NCI-H460 (cell line): ENCODE data around the gene NAA50. TPM values are rescaled to one million over a fixed set of nuclear protein-coding genes. Genes with fewer than 3 reads are reported as not detected.

ENCODE experiments used
- DNase-seq: peaks from one replicate; pipeline ENCODE4 v3.0.0-alpha.2; 2016; ENCODE audit warnings: low read depth; ENCODE audit errors: extremely low read depth
- total RNA-seq: library from RNA; depleted of rRNA; stranded (reverse); fragments of >200 nt; shearing (Covaris generic); gene quantifications from 2 replicates; pipeline ENCODE4 v1.2.3, GENCODE V29; 2014; rRNA removed

Gene NAA50
- total RNA-seq, 1 experiment from 2014 or later: 183 TPM

DNA sequence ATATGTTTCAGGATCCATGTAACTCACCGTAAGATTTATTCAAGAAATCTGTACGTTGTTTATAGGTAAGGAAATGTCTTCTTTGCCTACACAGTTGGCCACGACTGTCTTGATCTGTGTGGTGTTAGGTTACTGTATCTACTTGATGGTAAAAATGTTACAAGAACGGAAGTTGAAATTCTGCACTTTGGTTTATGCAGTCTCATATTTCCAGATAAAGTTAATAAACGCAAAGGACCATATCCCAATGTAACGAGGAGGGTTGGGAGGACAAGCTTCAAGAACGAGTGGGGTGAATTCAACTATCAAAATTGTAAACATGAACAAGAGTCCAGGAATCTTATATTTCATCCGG, 50.6 kb downstream of the NAA50 start:
- DNase-seq: no peak

GRCh38 chr3:113690482-113690881, 55.6 kb downstream of the NAA50 start:
- DNase-seq: no peak

GRCh38 chr3:113685956-113686721, 59.9 kb downstream of the NAA50 start:
- no peak for DNase-seq

GRCh38 chr3:113685124-113685523, 60.9 kb downstream of the NAA50 start:
- no peak for DNase-seq

DNA sequence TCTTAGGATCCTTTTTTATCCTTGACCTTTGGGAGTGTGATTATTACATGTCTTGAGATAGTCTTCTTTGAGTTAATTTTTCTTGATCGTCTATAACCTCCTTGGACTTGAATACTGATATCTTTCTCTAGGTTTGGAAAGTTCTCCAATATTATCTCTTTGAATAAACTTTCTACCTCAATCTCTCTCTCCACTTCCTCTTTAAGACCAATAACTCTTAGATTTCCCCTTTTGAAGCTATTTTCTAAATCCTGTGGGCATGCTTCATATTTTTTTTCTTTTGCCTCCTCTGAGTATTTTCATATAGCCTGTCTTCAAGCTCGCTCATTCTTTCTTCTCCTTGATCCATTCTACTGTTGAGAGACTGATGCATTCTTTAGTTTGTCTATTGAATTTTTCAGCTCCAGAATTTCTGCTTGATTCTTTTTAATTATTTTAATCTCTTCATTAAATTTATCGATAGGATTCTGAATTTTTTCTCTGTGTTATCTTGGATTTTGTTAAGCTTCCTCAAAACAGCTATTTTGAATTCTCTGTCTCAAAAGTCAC, 61.7 kb downstream of the NAA50 start:
- DNase-seq: no peak

DNA sequence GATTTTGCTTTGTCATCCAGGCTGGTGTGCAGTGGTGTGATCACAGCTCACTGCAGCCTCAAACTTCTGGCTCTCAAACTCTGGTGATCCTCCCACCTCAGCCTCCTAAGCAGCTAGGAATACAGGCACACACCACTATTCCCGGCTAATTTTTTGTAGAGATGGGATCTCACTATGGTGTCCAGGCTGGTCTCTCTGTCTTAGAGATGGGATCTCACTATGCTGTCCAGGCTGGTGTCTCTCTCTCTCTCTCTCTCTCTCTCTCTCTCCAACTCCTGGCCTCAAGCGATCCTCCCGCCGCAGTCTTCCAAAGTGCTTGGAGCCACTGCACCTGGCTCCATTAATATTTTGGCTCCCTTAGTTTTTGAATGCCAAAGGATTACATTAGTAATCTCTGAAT, 67.3 kb downstream of the NAA50 start:
- DNase-seq: no peak

DNA sequence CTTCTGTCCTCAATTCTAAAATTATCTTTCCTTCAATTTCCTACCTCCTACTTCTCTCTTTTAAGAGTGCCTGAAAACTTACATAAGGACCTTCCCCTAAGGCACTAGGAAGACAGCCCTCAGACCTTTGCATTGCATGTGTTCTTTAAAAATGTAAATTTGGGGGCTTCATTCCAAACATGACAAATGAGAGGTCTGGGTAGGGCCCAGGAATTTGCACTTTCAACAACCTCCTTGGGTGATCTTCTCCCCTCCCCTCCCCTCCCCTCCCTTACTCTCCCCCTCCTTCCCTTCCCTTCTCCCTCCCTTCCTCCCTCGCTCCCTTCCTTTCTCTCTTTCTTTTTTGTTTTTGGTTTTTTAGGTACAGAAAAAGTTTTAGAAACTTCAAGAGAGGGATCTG, 68.3 kb downstream of the NAA50 start:
- no peak for DNase-seq

DNA sequence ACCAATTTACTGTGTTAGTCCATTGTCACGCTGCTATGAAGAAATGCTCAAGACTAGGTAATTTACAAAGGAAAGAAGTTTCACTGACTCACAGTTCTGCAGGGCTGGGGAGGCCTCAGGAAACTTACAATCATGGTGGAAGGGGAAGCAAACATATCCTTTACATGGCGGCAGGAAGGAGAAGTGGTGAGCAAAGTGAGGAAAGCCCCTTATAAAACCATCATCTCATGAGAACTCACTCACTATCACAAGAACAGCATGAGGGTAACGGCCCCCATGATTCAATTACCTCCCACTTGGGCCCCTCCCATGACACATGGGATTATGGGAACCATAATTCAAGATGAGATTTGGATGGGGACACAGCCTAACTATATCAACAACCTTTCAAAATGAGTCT, 69.8 kb downstream of the NAA50 start:
- no peak for DNase-seq

DNA sequence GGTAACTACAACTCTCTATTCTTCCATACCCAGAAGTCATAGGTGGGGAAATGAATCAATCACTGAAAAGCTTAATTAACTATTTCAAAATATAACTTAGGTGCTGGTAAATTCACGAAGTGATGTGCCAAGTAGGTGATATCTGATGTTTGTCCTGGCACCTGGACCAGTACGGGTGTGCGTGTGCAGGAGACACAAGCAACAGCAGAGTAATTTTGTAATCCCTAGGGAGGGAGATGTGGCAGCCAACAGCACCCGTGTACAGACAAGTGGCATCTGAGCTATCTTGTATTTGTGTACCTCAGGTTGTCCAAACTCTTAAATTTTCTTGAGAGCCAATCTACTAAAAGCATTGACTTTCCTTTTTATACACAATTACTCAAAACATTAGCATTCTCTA, 72.5 kb downstream of the NAA50 start:
- no peak for DNase-seq

DNA sequence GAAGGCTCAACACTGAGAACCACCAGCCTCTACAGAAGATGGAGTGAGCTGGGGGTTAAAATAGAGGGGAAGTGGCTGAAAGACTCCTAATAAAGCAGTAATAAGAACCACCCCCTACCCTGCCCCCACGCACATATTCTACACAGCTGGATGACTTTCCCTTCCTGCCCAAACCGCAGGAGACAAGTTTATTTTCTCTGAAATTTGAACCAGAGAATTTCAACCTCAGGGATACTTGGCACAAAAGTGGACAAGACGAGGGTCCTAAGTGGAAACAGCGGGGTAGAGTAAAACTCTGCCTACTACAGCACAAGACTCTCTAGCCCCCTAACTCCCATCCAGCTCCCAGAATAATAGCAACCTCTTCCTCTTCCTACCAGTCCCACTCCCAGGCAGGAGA, 78.0 kb downstream of the NAA50 start:
- DNase-seq: no peak

Other genes with a start within 250 kb of the NAA50 start
- 5.4 and 9.3 TPM in 2 replicates for gene SPICE1, start 231.1 kb downstream of the NAA50 start, total RNA-seq
- not detected in 2 replicates for gene SIDT1, start 213.7 kb downstream of the NAA50 start, total RNA-seq
- 6.1 and 7.9 TPM in 2 replicates for gene USF3, start 49.6 kb downstream of the NAA50 start, total RNA-seq
- gene ATP6V1A, start 786 bp upstream of the NAA50 start, total RNA-seq: 38.6 and 44.4 TPM in 2 replicates
- 0.14 and 0.22 TPM in 2 replicates for gene GRAMD1C, start 92.5 kb upstream of the NAA50 start, total RNA-seq
- 1.4 TPM in 2 replicates for gene ZDHHC23, start 201.8 kb upstream of the NAA50 start, total RNA-seq